Measurements from ENCODE around the gene TMEM52. TPM values are rescaled to one million over a fixed set of nuclear protein-coding genes. Genes with fewer than 3 reads are reported as not detected.

Gene TMEM52
- total and polyA plus RNA-seq, 9 of the 15 experiments (the other 6 are each of a cell fraction or from before 2014, with no cell fraction given) = 0.37 to 22.5 (median 6.8) TPM

DNA sequence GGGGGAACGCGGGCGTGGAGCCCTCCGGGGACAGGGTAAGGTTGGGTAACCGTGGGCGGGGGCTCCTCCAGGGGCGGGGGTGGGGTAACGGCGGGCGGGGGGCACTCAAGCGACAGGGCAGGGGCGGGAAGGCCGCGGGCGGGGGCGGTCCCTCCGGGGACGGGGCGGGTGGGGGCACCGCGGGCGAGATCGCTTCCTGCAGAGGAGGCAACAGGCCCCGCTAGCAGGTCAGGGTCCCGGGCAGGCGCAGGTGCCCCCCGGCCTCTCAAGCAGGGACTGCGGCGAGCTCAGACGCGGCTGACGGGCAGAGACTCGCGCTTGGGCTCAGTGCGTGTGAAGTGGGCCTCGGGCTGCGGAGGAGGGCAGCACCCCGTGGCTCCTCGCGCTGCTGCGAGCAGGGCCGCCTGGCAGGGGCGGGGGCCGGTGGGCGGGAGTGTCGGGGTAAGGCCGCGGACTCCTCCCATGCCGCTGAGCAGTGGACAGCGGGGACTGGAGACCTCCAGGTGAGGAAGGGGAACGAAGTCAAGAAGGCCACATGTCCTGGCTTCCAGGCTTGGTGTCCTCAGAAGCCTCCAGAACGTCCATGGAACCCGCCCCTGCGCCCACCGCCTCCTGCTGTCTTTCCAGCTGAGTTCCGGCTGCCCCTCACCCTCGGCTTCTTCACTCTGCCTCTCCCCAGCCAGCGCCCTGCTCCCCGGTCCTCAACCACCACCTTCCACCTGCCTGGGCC is 27.6 kb downstream of the TMEM52 start (continued):
- TF ChIP-seq, protein P1, sequence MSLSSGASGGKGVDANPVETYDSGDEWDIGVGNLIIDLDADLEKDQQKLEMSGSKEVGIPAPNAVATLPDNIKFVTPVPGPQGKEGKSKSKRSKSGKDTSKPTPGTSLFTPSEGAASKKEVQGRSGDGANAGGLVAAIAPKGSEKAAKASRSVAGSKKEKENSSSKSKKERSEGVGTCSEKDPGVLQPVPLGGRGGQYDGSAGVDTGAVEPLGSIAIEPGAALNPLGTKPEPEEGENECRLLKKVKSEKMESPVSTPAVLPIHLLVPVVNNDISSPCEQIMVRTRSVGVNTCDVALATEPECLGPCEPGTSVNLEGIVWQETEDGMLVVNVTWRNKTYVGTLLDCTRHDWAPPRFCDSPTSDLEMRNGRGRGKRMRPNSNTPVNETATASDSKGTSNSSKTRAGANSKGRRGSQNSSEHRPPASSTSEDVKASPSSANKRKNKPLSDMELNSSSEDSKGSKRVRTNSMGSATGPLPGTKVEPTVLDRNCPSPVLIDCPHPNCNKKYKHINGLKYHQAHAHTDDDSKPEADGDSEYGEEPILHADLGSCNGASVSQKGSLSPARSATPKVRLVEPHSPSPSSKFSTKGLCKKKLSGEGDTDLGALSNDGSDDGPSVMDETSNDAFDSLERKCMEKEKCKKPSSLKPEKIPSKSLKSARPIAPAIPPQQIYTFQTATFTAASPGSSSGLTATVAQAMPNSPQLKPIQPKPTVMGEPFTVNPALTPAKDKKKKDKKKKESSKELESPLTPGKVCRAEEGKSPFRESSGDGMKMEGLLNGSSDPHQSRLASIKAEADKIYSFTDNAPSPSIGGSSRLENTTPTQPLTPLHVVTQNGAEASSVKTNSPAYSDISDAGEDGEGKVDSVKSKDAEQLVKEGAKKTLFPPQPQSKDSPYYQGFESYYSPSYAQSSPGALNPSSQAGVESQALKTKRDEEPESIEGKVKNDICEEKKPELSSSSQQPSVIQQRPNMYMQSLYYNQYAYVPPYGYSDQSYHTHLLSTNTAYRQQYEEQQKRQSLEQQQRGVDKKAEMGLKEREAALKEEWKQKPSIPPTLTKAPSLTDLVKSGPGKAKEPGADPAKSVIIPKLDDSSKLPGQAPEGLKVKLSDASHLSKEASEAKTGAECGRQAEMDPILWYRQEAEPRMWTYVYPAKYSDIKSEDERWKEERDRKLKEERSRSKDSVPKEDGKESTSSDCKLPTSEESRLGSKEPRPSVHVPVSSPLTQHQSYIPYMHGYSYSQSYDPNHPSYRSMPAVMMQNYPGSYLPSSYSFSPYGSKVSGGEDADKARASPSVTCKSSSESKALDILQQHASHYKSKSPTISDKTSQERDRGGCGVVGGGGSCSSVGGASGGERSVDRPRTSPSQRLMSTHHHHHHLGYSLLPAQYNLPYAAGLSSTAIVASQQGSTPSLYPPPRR (CRISPR knock-in tag; IDR thresholded peaks at IDR 0.05; ENCODE audit: borderline replicate concordance) = no peak
- TF ChIP-seq GABPB1 (CRISPR knock-in tag; IDR thresholded peaks at IDR 0.05) (peak; percentile 33; the same call in 1 of the 2 replicates), NR2C1 (IDR thresholded peaks at IDR 0.05) (no peak), NR2C1 (tag; IDR thresholded peaks at IDR 0.05) (no peak), SMAD2 (IDR thresholded peaks at IDR 0.05; ENCODE audit: low read depth, low read length) (no peak), NR2F6 (CRISPR knock-in tag; IDR thresholded peaks at IDR 0.05) (no peak), NEUROD1 (IDR thresholded peaks at IDR 0.05; ENCODE audit: borderline replicate concordance, low read depth, low read length, partially characterized antibody) (peak; percentile 7), PHF20 (IDR thresholded peaks at IDR 0.05; ENCODE audit: partially characterized antibody) (peak; percentile 63), MAZ (CRISPR knock-in tag; conservative IDR thresholded peaks at IDR 0.05 in 1 of 2, IDR thresholded peaks at IDR 0.05 in 1 of 2) (peak; percentile 89 to 93), NRF1 (conservative IDR thresholded peaks at IDR 0.05 in 1 of 2, IDR thresholded peaks at IDR 0.05 in 1 of 2) (no peak), CEBPB (tag; IDR thresholded peaks at IDR 0.05) (no peak)
- TF ChIP-seq, protein P2, sequence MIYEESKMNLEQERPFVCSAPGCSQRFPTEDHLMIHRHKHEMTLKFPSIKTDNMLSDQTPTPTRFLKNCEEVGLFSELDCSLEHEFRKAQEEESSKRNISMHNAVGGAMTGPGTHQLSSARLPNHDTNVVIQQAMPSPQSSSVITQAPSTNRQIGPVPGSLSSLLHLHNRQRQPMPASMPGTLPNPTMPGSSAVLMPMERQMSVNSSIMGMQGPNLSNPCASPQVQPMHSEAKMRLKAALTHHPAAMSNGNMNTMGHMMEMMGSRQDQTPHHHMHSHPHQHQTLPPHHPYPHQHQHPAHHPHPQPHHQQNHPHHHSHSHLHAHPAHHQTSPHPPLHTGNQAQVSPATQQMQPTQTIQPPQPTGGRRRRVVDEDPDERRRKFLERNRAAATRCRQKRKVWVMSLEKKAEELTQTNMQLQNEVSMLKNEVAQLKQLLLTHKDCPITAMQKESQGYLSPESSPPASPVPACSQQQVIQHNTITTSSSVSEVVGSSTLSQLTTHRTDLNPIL (CRISPR knock-in tag; IDR thresholded peaks at IDR 0.05) = no peak
- TF ChIP-seq, protein P3, sequence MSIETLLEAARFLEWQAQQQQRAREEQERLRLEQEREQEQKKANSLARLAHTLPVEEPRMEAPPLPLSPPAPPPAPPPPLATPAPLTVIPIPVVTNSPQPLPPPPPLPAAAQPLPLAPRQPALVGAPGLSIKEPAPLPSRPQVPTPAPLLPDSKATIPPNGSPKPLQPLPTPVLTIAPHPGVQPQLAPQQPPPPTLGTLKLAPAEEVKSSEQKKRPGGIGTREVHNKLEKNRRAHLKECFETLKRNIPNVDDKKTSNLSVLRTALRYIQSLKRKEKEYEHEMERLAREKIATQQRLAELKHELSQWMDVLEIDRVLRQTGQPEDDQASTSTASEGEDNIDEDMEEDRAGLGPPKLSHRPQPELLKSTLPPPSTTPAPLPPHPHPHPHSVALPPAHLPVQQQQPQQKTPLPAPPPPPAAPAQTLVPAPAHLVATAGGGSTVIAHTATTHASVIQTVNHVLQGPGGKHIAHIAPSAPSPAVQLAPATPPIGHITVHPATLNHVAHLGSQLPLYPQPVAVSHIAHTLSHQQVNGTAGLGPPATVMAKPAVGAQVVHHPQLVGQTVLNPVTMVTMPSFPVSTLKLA (conservative IDR thresholded peaks at IDR 0.05) = peak in 1 of 2 experiments; percentile 49; a peak in 1 of 4 replicates
- TF ChIP-seq, protein P4, sequence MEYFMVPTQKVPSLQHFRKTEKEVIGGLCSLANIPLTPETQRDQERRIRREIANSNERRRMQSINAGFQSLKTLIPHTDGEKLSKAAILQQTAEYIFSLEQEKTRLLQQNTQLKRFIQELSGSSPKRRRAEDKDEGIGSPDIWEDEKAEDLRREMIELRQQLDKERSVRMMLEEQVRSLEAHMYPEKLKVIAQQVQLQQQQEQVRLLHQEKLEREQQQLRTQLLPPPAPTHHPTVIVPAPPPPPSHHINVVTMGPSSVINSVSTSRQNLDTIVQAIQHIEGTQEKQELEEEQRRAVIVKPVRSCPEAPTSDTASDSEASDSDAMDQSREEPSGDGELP (CRISPR knock-in tag; IDR thresholded peaks at IDR 0.05; ENCODE audit: borderline replicate concordance) = peak; percentile 52
- TF ChIP-seq, protein P5, sequence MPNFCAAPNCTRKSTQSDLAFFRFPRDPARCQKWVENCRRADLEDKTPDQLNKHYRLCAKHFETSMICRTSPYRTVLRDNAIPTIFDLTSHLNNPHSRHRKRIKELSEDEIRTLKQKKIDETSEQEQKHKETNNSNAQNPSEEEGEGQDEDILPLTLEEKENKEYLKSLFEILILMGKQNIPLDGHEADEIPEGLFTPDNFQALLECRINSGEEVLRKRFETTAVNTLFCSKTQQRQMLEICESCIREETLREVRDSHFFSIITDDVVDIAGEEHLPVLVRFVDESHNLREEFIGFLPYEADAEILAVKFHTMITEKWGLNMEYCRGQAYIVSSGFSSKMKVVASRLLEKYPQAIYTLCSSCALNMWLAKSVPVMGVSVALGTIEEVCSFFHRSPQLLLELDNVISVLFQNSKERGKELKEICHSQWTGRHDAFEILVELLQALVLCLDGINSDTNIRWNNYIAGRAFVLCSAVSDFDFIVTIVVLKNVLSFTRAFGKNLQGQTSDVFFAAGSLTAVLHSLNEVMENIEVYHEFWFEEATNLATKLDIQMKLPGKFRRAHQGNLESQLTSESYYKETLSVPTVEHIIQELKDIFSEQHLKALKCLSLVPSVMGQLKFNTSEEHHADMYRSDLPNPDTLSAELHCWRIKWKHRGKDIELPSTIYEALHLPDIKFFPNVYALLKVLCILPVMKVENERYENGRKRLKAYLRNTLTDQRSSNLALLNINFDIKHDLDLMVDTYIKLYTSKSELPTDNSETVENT (CRISPR knock-in tag; IDR thresholded peaks at IDR 0.05) = no peak

All from K562 (cell line).